NCI-H1694 (cell line): ENCODE results near the gene L3MBTL3.

Experiments used
- DNase-seq: peaks from one replicate; lab custom pipeline; 2025; lab: John Stamatoyannopoulos, UW

L3MBTL3 gene

GRCh38 chr6:130185658-130186057 is 167.3 kb downstream of the L3MBTL3 start:
- DNase-seq: no peak

- no peak for DNase-seq
Observed at GRCh38 chr6:130187335-130188206, 169.2 kb downstream of the L3MBTL3 start.

GRCh38 chr6:130188207-130188899 is 170.0 kb downstream of the L3MBTL3 start:
- no peak for DNase-seq

- DNase-seq: no peak
Observed at GRCh38 chr6:130189531-130190397, 171.4 kb downstream of the L3MBTL3 start.
